ENCODE results near the gene VSTM2B. TPM values are rescaled to one million over a fixed set of nuclear protein-coding genes. Genes with fewer than 3 reads are reported as not detected.

VSTM2B gene
- total RNA-seq, 4 donors from 2014 or later: not detected

GRCh38 chr19:29479941-29480340 lies 45.9 kb upstream of the VSTM2B start:
- TF ChIP-seq POLR2A (IDR thresholded peaks at IDR 0.05): no peak
- no peak for TF ChIP-seq CTCF (IDR thresholded peaks at IDR 0.05)
- no peak overlapping the region for H3K4me3 ChIP-seq
- H3K27ac ChIP-seq: no peak overlapping the region
- 54 to 68% methylated on average over 3 of the region's 3 CpGs for WGBS, 2 donors
- no peaks in the 10 kb centered on the region for H3K36me3 ChIP-seq
- no peaks in the 10 kb centered on the region for H3K4me1 ChIP-seq
- DNase-seq: no peak
- H3K9me3 ChIP-seq: no peaks in the 10 kb centered on the region
- intact Hi-C loops (cut with DNase I): no loop called here
- peaks cover 0 to 7% (median 0%) of the 10 kb centered on the region in 4 donors for H3K27me3 ChIP-seq

- no peaks in the 10 kb centered on the region for H3K36me3 ChIP-seq
- H3K9me3 ChIP-seq: no peaks in the 10 kb centered on the region
- 92 to 95% methylated on average over 2 to 3 of the region's 7 CpGs for WGBS, 2 donors
- intact Hi-C loops (cut with DNase I): no loop called here
- no peak for TF ChIP-seq POLR2A (IDR thresholded peaks at IDR 0.05)
- TF ChIP-seq CTCF (IDR thresholded peaks at IDR 0.05): no peak
- H3K27ac ChIP-seq: no peak overlapping the region
- H3K27me3 ChIP-seq: peaks cover 0 to 13% (median 0%) of the 10 kb centered on the region in 4 donors
- no peak overlapping the region for H3K4me3 ChIP-seq
- DNase-seq: no peak
- no peaks in the 10 kb centered on the region for H3K4me1 ChIP-seq
These were observed 45.3 kb upstream of the VSTM2B start for GRCh38 chr19:29480507-29480906.

- Histone ChIP-seq H3K4me1 (no peaks in the 10 kb centered on the region), H3K36me3 (no peaks in the 10 kb centered on the region), H3K27ac (no peak overlapping the region), H3K9me3 (no peaks in the 10 kb centered on the region), H3K27me3 (peaks cover 0 to 15% (median 0%) of the 10 kb centered on the region in 4 donors), H3K4me3 (no peak overlapping the region)
- TF ChIP-seq CTCF (IDR thresholded peaks at IDR 0.05) (no peak), POLR2A (IDR thresholded peaks at IDR 0.05) (no peak)
- no peak for DNase-seq
- intact Hi-C loops (cut with DNase I): no loop called here
- 49 to 55% methylated on average over 5 to 6 of the region's 7 CpGs for WGBS, 2 donors
These were observed 42.7 kb upstream of the VSTM2B start for GRCh38 chr19:29482855-29483640.

- Histone ChIP-seq H3K4me3 (no peak overlapping the region), H3K27ac (no peak overlapping the region), H3K4me1 (no peaks in the 10 kb centered on the region), H3K36me3 (no peaks in the 10 kb centered on the region), H3K9me3 (no peaks in the 10 kb centered on the region), H3K27me3 (peaks cover 0 to 13% (median 0%) of the 10 kb centered on the region in 4 donors)
- TF ChIP-seq POLR2A (IDR thresholded peaks at IDR 0.05): no peak
- no peak for TF ChIP-seq CTCF (IDR thresholded peaks at IDR 0.05)
- intact Hi-C loops (cut with DNase I): no loop called here
- no peak for DNase-seq
- 92% methylated on average over 2 of the region's 5 CpGs; no CpG with 5 or more reads in 1 of the 2 donors for WGBS, 2 donors
These were observed 42.2 kb upstream of the VSTM2B start for GRCh38 chr19:29483641-29483920.

- DNase-seq: no peak
- WGBS, 2 donors: 46 to 50% methylated on average over 2 of the region's 6 CpGs
- Histone ChIP-seq H3K27me3 (peaks cover 0 to 9% (median 0%) of the 10 kb centered on the region in 4 donors), H3K27ac (no peak overlapping the region), H3K4me3 (no peak overlapping the region), H3K4me1 (no peaks in the 10 kb centered on the region), H3K36me3 (no peaks in the 10 kb centered on the region), H3K9me3 (no peaks in the 10 kb centered on the region)
- TF ChIP-seq POLR2A (IDR thresholded peaks at IDR 0.05): no peak
- TF ChIP-seq CTCF (IDR thresholded peaks at IDR 0.05): no peak
- intact Hi-C loops (cut with DNase I): no loop called here
These were observed 41.7 kb upstream of the VSTM2B start for GRCh38 chr19:29483944-29484581.
